ENCODE measurements around the gene CYYR1. TPM values are rescaled to one million over a fixed set of nuclear protein-coding genes. Genes with fewer than 3 reads are reported as not detected.

Gene CYYR1
- total RNA-seq, 1 experiment from 2014 or later = 0.05 TPM

GRCh38 chr21:26421724-26422123 is 151.4 kb downstream of the CYYR1 start:
- DNase-seq (ENCODE audit: low read depth, low spot score) = no peak
- in situ Hi-C loops (cut with HindIII; ENCODE audit: low pct_unique_long_range_greater_than_20kb, low sequenced_read_pairs) = no loop called here

Data from SK-MEL-5 (cell line).